K562 (cell line): Measurements from ENCODE around the gene KATNAL1. TPM values are rescaled to one million over a fixed set of nuclear protein-coding genes. Genes with fewer than 3 reads are reported as not detected.

Source experiments
- MEIS2 ChIP-seq: fragments of 450-650 bp; IDR thresholded peaks from 2 replicates; pipeline ENCODE4 v1.6.1; 2014; ENCODE audit warnings: mild to moderate bottlenecking; ENCODE audit not compliant: partially characterized antibody
- NFE2L1 ChIP-seq: fragments of 450-650 bp; IDR thresholded peaks from 2 replicates; pipeline ENCODE4 v1.6.1; 2016; ENCODE audit warnings: missing genetic modification characterization, low read depth, mild to moderate bottlenecking, missing compliant biosample characterization, moderate library complexity, borderline replicate concordance
- RBM14 ChIP-seq: fragments of 200-400 bp; formaldehyde crosslinking; IDR thresholded peaks from 2 replicates; pipeline ENCODE4 v1.6.1; 2018; ENCODE audit warnings: low read depth, mild to moderate bottlenecking, low read length, moderate library complexity, borderline replicate concordance; ENCODE audit not compliant: insufficient read depth
- ZKSCAN1 ChIP-seq: fragments of 150-350 bp; IDR thresholded peaks from 2 replicates; pipeline ENCODE4 v1.6.1; 2016; ENCODE audit warnings: low read depth, low read length
- ZNF780A ChIP-seq: fragments of 250-450 bp; sonication (Bioruptor Pico); IDR thresholded peaks from 2 replicates; pipeline ENCODE4 v1.5.0; 2021; ENCODE audit warnings: mild to moderate bottlenecking
- polyA plus RNA-seq, 8 experiments: library from polyadenylated mRNA; depleted of rRNA in 4 of 8; stranded (reverse) in 5 of 8; unstranded in 3 of 8; fragments of >200 nt; fragmentation: Nextera tagmentation in 2 of 8; fragmentation: Illumina TruSeq in 1 of 8; extraction: Ambion mirVana in 2 of 8; extraction: Trizol in 1 of 8; gene quantifications; 2 replicates each; pipeline versions ENCODE4 v1.2.1 to v1.2.3, GENCODE V29; 2011 to 2014; ENCODE audit warnings: inconsistent platforms in 1 of 8, missing spikeins in 1 of 8
- total RNA-seq, 7 experiments: library from RNA; depleted of rRNA in 6 of 7; stranded (reverse); fragments of >200 nt in 6 of 7; fragmentation: Illumina TruSeq in 2 of 7; extraction: Trizol in 2 of 7; gene quantifications; 2 replicates each; pipeline versions ENCODE4 v1.2.1 to v1.2.3, GENCODE V29; 2011 to 2021; ENCODE audit warnings: low replicate concordance in 1 of 7
- TF ChIP-seq, protein P1 (sequence below): fragments of 200-800 bp; sonication (Bioruptor generic); IDR thresholded peaks from 2 replicates; pipeline ENCODE4 v1.6.1; 2016; ENCODE audit warnings: missing genetic modification characterization, missing compliant biosample characterization

The KATNAL1 gene
- total and polyA plus RNA-seq, 9 of the 15 experiments (the other 6 are each of a cell fraction or from before 2014, with no cell fraction given): 2.5 to 8.2 (median 5.5) TPM

GRCh38 chr13:30159446-30159839 lies 147.9 kb downstream of the KATNAL1 start (continued):
- TF ChIP-seq, protein P1, sequence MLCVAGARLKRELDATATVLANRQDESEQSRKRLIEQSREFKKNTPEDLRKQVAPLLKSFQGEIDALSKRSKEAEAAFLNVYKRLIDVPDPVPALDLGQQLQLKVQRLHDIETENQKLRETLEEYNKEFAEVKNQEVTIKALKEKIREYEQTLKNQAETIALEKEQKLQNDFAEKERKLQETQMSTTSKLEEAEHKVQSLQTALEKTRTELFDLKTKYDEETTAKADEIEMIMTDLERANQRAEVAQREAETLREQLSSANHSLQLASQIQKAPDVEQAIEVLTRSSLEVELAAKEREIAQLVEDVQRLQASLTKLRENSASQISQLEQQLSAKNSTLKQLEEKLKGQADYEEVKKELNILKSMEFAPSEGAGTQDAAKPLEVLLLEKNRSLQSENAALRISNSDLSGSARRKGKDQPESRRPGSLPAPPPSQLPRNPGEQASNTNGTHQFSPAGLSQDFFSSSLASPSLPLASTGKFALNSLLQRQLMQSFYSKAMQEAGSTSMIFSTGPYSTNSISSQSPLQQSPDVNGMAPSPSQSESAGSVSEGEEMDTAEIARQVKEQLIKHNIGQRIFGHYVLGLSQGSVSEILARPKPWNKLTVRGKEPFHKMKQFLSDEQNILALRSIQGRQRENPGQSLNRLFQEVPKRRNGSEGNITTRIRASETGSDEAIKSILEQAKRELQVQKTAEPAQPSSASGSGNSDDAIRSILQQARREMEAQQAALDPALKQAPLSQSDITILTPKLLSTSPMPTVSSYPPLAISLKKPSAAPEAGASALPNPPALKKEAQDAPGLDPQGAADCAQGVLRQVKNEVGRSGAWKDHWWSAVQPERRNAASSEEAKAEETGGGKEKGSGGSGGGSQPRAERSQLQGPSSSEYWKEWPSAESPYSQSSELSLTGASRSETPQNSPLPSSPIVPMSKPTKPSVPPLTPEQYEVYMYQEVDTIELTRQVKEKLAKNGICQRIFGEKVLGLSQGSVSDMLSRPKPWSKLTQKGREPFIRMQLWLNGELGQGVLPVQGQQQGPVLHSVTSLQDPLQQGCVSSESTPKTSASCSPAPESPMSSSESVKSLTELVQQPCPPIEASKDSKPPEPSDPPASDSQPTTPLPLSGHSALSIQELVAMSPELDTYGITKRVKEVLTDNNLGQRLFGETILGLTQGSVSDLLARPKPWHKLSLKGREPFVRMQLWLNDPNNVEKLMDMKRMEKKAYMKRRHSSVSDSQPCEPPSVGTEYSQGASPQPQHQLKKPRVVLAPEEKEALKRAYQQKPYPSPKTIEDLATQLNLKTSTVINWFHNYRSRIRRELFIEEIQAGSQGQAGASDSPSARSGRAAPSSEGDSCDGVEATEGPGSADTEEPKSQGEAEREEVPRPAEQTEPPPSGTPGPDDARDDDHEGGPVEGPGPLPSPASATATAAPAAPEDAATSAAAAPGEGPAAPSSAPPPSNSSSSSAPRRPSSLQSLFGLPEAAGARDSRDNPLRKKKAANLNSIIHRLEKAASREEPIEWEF (CRISPR knock-in tag): no peak
- TF ChIP-seq NFE2L1 (tag) (no peak), ZNF780A (CRISPR knock-in tag) (no peak), RBM14 (no peak), MEIS2 (no peak), ZKSCAN1 (no peak)
